ENCODE results near the gene TELO2.

GRCh38 chr16:1464894-1465566 lies 28.1 kb upstream of the TELO2 start:
- TF ChIP-seq CTCF (IDR thresholded peaks at IDR 0.05) (no peak), POLR2A (IDR thresholded peaks at IDR 0.05) (no peak)

Data from Peyer's patch (tissue), 4 donors.